Fibroblast of the conjunctiva (primary cell): ENCODE measurements around the gene OXT.

ENCODE experiments used
- DNase-seq: peaks from one replicate; pipeline ENCODE4 v3.0.0-alpha.2; 2010; ENCODE audit warnings: low read depth

The OXT gene

GRCh38 chr20:3084283-3084985 is 13.0 kb downstream of the OXT start, which contains the start of gene AVP:
Gene AVP, minus strand, starts transcription at chr20:3084724. Its CDS starts 50 bp downstream, at chr20:3084674.
- DNase-seq = no peak

GRCh38 chr20:3084986-3085360 is 13.6 kb downstream of the OXT start:
- DNase-seq = no peak

GRCh38 chr20:3085571-3086072 is 14.2 kb downstream of the OXT start:
- DNase-seq = no peak

GRCh38 chr20:3088031-3088430 is 16.6 kb downstream of the OXT start:
- no peak for DNase-seq

GRCh38 chr20:3090565-3090964 is 19.1 kb downstream of the OXT start:
- DNase-seq = no peak

- DNase-seq = no peak
These were observed 21.4 kb downstream of the OXT start for GRCh38 chr20:3092611-3093379.

- no peak for DNase-seq
These were observed 22.5 kb downstream of the OXT start for GRCh38 chr20:3093861-3094361.

GRCh38 chr20:3094848-3095629 is 23.6 kb downstream of the OXT start:
- DNase-seq = no peak

GRCh38 chr20:3100480-3100879 is 29.1 kb downstream of the OXT start:
- no peak for DNase-seq

GRCh38 chr20:3101251-3101650 is 29.8 kb downstream of the OXT start:
- no peak for DNase-seq

- DNase-seq = no peak
These were observed 30.5 kb downstream of the OXT start for GRCh38 chr20:3101737-3102574.

GRCh38 chr20:3102575-3103368 is 31.4 kb downstream of the OXT start:
- no peak for DNase-seq

- no peak for DNase-seq
These were observed 32.1 kb downstream of the OXT start for GRCh38 chr20:3103369-3104032.

- DNase-seq = no peak
These were observed 34.1 kb downstream of the OXT start for GRCh38 chr20:3105256-3106137.

- no peak for DNase-seq
These were observed 34.8 kb downstream of the OXT start for GRCh38 chr20:3106185-3106584.

- DNase-seq = no peak
These were observed 35.4 kb downstream of the OXT start for GRCh38 chr20:3106658-3107463.

- DNase-seq = no peak
These were observed 36.1 kb downstream of the OXT start for GRCh38 chr20:3107464-3108025.
